H9 (cell line): ENCODE measurements around the gene CYREN. TPM values are rescaled to one million over a fixed set of nuclear protein-coding genes. Genes with fewer than 3 reads are reported as not detected.
"Not testable (repeated sequence)": the region's sequence is repeated elsewhere in the genome, so short reads cannot be mapped to it uniquely, and the experiment has no call there.

ENCODE experiments used
- DNase-seq: peaks from one replicate; pipeline ENCODE4 v3.0.0-alpha.2; 2017
- H2AFZ ChIP-seq: one replicate; pipeline ENCODE4 v1.6.1; 2013; ENCODE audit warnings: mild to moderate bottlenecking, low read length, control low read depth, moderate library complexity
- H2AK5ac ChIP-seq: 2 replicates; pipeline ENCODE4 v1.6.1; 2013; ENCODE audit warnings: low read length, control low read depth, mixed read lengths; ENCODE audit not compliant: insufficient read length
- H2BK120ac ChIP-seq: one replicate; pipeline ENCODE4 v1.6.1; 2013; ENCODE audit warnings: low read depth, mild to moderate bottlenecking, low read length, control low read depth, inconsistent platforms; ENCODE audit not compliant: poor library complexity, severe bottlenecking
- H2BK12ac ChIP-seq: 2 replicates; pipeline ENCODE4 v1.6.1; 2013; ENCODE audit warnings: low read length, control low read depth, mixed read lengths, low read depth; ENCODE audit not compliant: insufficient read length
- H2BK15ac ChIP-seq: 2 replicates; pipeline ENCODE4 v1.6.1; 2013; ENCODE audit warnings: low read depth, low read length, control low read depth
- H2BK20ac ChIP-seq: one replicate; pipeline ENCODE4 v1.6.1; 2013; ENCODE audit warnings: low read depth, mild to moderate bottlenecking, low read length, control low read depth, inconsistent platforms; ENCODE audit not compliant: poor library complexity, severe bottlenecking
- H2BK5ac ChIP-seq: 2 replicates; pipeline ENCODE4 v1.6.1; 2013; ENCODE audit warnings: low read length, control low read depth, mixed read lengths; ENCODE audit not compliant: insufficient read length
- H3K14ac ChIP-seq: 2 replicates; pipeline ENCODE4 v1.6.1; 2013; ENCODE audit warnings: low read length, control low read depth; ENCODE audit not compliant: insufficient read depth
- H3K18ac ChIP-seq: 2 replicates; pipeline ENCODE4 v1.6.1; 2013; ENCODE audit warnings: low read depth, mild to moderate bottlenecking, mixed read lengths, low read length, control low read depth; ENCODE audit not compliant: insufficient read length
- H3K23ac ChIP-seq: 2 replicates; pipeline ENCODE4 v1.6.1; 2013; ENCODE audit warnings: low read length, control low read depth, mixed read lengths, low read depth; ENCODE audit not compliant: insufficient read length
- H3K23me2 ChIP-seq: 2 replicates; pipeline ENCODE4 v1.6.1; 2013; ENCODE audit warnings: low read depth, mild to moderate bottlenecking, mixed read lengths, low read length, control low read depth; ENCODE audit not compliant: insufficient read length, poor library complexity, severe bottlenecking
- H3K27ac ChIP-seq: 2 replicates; pipeline ENCODE4 v1.5.1; 2013; ENCODE audit warnings: low read length, control low read depth, mixed read lengths, low read depth; ENCODE audit not compliant: insufficient read length
- H3K27me3 ChIP-seq: 2 replicates; pipeline ENCODE4 v1.6.1; 2013; ENCODE audit warnings: low read length, control low read depth, inconsistent platforms; ENCODE audit not compliant: insufficient read depth
- H3K4ac ChIP-seq: 2 replicates; pipeline ENCODE4 v1.6.1; 2013; ENCODE audit warnings: low read depth, mild to moderate bottlenecking, control low read depth, inconsistent platforms, low read length, moderate library complexity
- H3K4me1 ChIP-seq: 2 replicates; pipeline ENCODE4 v1.6.1; 2013; ENCODE audit warnings: low read length, control low read depth, inconsistent platforms; ENCODE audit not compliant: insufficient read depth
- H3K4me2 ChIP-seq: 2 replicates; pipeline ENCODE4 v1.6.1; 2013; ENCODE audit warnings: low read length, control low read depth, mixed read lengths; ENCODE audit not compliant: insufficient read length, insufficient read depth
- H3K56ac ChIP-seq: 2 replicates; pipeline ENCODE4 v1.6.1; 2013; ENCODE audit warnings: low read depth, mild to moderate bottlenecking, mixed read lengths, low read length, control low read depth; ENCODE audit not compliant: insufficient read length
- H3K79me1 ChIP-seq: 2 replicates; pipeline ENCODE4 v1.6.1; 2013; ENCODE audit warnings: low read depth, mild to moderate bottlenecking, moderate library complexity, low read length, control low read depth, inconsistent platforms; ENCODE audit not compliant: insufficient read depth, poor library complexity, severe bottlenecking
- H3K79me2 ChIP-seq: 2 replicates; pipeline ENCODE4 v1.6.1; 2013; ENCODE audit warnings: low read length, control low read depth, inconsistent platforms; ENCODE audit not compliant: insufficient read depth
- H3K9ac ChIP-seq: 2 replicates; pipeline ENCODE4 v1.6.1; 2013; ENCODE audit warnings: low read length, control low read depth, mixed read lengths; ENCODE audit not compliant: insufficient read length; ENCODE audit errors: extremely low read depth
- H3K9me3 ChIP-seq: one replicate; pipeline ENCODE4 v1.6.1; 2013; ENCODE audit warnings: low read depth, low read length, inconsistent platforms; ENCODE audit not compliant: control insufficient read depth
- H3T11ph ChIP-seq: one replicate; pipeline ENCODE4 v1.6.1; 2013; ENCODE audit warnings: mild to moderate bottlenecking, low read length, control low read depth, inconsistent platforms
- H4K20me1 ChIP-seq: one replicate; pipeline ENCODE4 v1.6.1; 2013; ENCODE audit not compliant: control insufficient read depth, insufficient read length, insufficient read depth
- H4K5ac ChIP-seq: 2 replicates; pipeline ENCODE4 v1.6.1; 2013; ENCODE audit warnings: low read depth, mild to moderate bottlenecking, mixed read lengths, low read length, control low read depth; ENCODE audit not compliant: insufficient read length
- H4K8ac ChIP-seq: replicated peaks from 2 replicates; pipeline ENCODE4 v1.6.1; 2013; ENCODE audit warnings: low read length, control low read depth, mixed read lengths, low read depth; ENCODE audit not compliant: insufficient read length
- H4K91ac ChIP-seq: 2 replicates; pipeline ENCODE4 v1.6.1; 2013; ENCODE audit warnings: low read depth, mild to moderate bottlenecking, moderate library complexity, mixed read lengths, low read length, control low read depth; ENCODE audit not compliant: insufficient read length
- H3K27ac Mint-ChIP-seq, 3 experiments: 2 replicates in 2 of 3; 3 replicates in 1 of 3; pipeline ENCODE4 v1.8.0; 2020 to 2021; ENCODE audit warnings: mixed read lengths in 3 of 3, mild to moderate bottlenecking in 1 of 3, moderate library complexity in 1 of 3
- H3K27me3 Mint-ChIP-seq: 2 replicates; pipeline ENCODE4 v1.8.0; 2021; ENCODE audit warnings: low read depth, mild to moderate bottlenecking, moderate library complexity, mixed read lengths
- H3K36me3 Mint-ChIP-seq, 3 experiments: 2 replicates in 2 of 3; 3 replicates in 1 of 3; pipeline ENCODE4 v1.8.0; 2020 to 2021; ENCODE audit warnings: low read depth in 3 of 3, mixed read lengths in 3 of 3; ENCODE audit not compliant: insufficient read depth in 1 of 3
- H3K4me1 Mint-ChIP-seq, 2 experiments: 2 replicates each; pipeline ENCODE4 v1.8.0; 2020; ENCODE audit warnings: mixed read lengths in 2 of 2
- H3K4me3 Mint-ChIP-seq, 2 experiments: 2 replicates in 1 of 2; 3 replicates in 1 of 2; pipeline ENCODE4 v1.8.0; 2020 to 2021; ENCODE audit warnings: mild to moderate bottlenecking in 2 of 2, mixed read lengths in 2 of 2, moderate library complexity in 1 of 2
- H3K9me3 Mint-ChIP-seq, 2 experiments: 2 replicates in 1 of 2; 3 replicates in 1 of 2; pipeline ENCODE4 v1.8.0; 2020; ENCODE audit warnings: mild to moderate bottlenecking in 2 of 2, mixed read lengths in 2 of 2, moderate library complexity in 1 of 2
- WGBS: extraction: QIAGEN DNeasy Blood & Tissue Kit; methylation state at CpG from one replicate; pipeline ENCODE4 v1.1.7; 2013; ENCODE audit warnings: missing lambda C conversion rate, low lambda C conversion rate, mixed read lengths; ENCODE audit not compliant: insufficient read length; ENCODE audit errors: extremely low coverage; 5-methylcytosine and 5-hydroxymethylcytosine counted together
- total RNA-seq: library from RNA; stranded (reverse); gene quantifications from 2 replicates; pipeline ENCODE4 v1.2.1, GENCODE V29; 2021

Gene CYREN
- total RNA-seq, 1 experiment from 2014 or later = 72.0 TPM

DNA sequence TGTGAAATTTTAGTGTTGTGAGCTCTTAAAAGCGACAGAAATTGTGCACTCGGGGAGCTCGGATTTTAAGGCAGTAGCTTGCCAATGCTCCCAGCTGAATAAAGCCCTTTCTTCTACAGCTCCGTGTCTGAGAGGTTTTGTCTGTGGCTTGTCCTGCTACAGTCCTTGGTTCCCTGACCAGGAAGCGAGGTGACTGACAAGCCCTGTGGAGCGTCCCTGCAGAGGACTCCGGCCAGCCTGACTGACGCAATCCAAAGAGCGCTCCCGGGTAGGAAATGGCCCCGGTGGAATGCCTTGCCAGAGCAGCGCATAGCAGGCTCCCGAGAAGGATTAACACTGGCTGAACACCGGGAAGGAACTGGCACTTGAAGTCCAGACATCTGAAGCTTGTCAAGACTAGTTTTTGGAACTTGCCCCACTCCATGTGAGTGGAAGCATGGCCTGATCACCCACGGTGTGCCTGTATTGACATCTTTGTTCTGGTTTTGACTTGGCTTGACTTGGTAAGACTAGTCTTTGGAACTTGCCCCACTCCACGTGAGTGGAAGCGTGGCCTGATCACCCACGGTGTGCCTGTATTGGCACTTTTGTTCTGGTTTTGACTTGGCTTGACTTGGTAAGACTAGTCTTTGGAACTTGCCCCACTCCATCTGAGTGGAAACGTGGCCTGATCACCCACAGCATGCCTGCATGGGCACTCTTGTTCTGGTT is 1.2 kb upstream of the CYREN start:
- H3K27me3 Mint-ChIP-seq, H2BK15ac ChIP-seq, H3K9me3 Mint-ChIP-seq, H4K5ac ChIP-seq, H2BK20ac ChIP-seq, H3K4ac ChIP-seq, H4K8ac ChIP-seq, H3K4me2 ChIP-seq, H3K9ac ChIP-seq, H4K91ac ChIP-seq, H2AK5ac ChIP-seq, H4K20me1 ChIP-seq, H3K4me1 ChIP-seq, H2BK12ac ChIP-seq, H3K79me2 ChIP-seq, H3K56ac ChIP-seq, H2BK120ac ChIP-seq, H2BK5ac ChIP-seq, H3T11ph ChIP-seq, H3K9me3 ChIP-seq, H3K23me2 ChIP-seq, H3K27me3 ChIP-seq, H3K23ac ChIP-seq, H3K18ac ChIP-seq, H3K27ac ChIP-seq, H3K79me1 ChIP-seq: not testable (repeated sequence)
- Mint-ChIP-seq H3K4me3 (peak overlapping the region; percentile 72 to 84), H3K36me3 (peaks cover 20 to 26% (median 24%) of the 10 kb centered on the region in 3 experiments; a peak in 6 of 7 replicates), H3K27ac (peak overlapping the region; percentile 93 to 97 (median 95)), H3K4me1 (peaks cover 32 to 35% of the 10 kb centered on the region in 2 experiments)
- DNase-seq = peak; percentile 80
- peak overlapping the region; percentile 69 for H2AFZ ChIP-seq
- WGBS = no CpG with 5 or more reads among the region's 19 CpGs
- H3K14ac ChIP-seq = 0 out of 2 replicates have a peak overlapping the region, but pooled peaks have one; percentile 2

GRCh38 chr7:135170998-135171481 is 533 bp upstream of the CYREN start:
- H3T11ph ChIP-seq, DNase-seq, H3K9ac ChIP-seq, H4K91ac ChIP-seq, H2AFZ ChIP-seq, H3K56ac ChIP-seq, H3K27me3 Mint-ChIP-seq, H3K79me1 ChIP-seq, H2BK12ac ChIP-seq, H3K23me2 ChIP-seq, H3K27ac ChIP-seq, H4K20me1 ChIP-seq, H3K14ac ChIP-seq, H4K5ac ChIP-seq, H3K9me3 ChIP-seq, H4K8ac ChIP-seq, H3K27me3 ChIP-seq, H2BK120ac ChIP-seq, H3K4ac ChIP-seq, H2BK5ac ChIP-seq, H2BK15ac ChIP-seq, H3K9me3 Mint-ChIP-seq, H2BK20ac ChIP-seq, H2AK5ac ChIP-seq, H3K23ac ChIP-seq, H3K79me2 ChIP-seq, H3K4me1 ChIP-seq: not testable (repeated sequence)
- Mint-ChIP-seq H3K4me1 (peaks cover 30 to 31% of the 10 kb centered on the region in 2 experiments), H3K4me3 (peak overlapping the region; percentile 82 to 84), H3K27ac (peak overlapping the region; percentile 95 to 97 (median 96); a peak in 5 of 7 replicates), H3K36me3 (peaks cover 27 to 31% (median 30%) of the 10 kb centered on the region in 3 experiments; a peak in 6 of 7 replicates)
- Histone ChIP-seq H3K4me2 (peak overlapping the region; percentile 69), H3K18ac (peak overlapping the region; percentile 67)
- no CpG with 5 or more reads among the region's 12 CpGs for WGBS
